MM.1S (cell line): ENCODE measurements around the gene FCAR.
"Not testable (repeated sequence)": the region's sequence is repeated elsewhere in the genome, so short reads cannot be mapped to it uniquely, and the experiment has no call there.

ENCODE experiments used
- DNase-seq: peaks from one replicate; pipeline ENCODE4 v3.0.0-alpha.2; 2015
- H2AFZ ChIP-seq: fragments of 300-600 bp; sonication (generic); 2 replicates; pipeline ENCODE4 v1.6.0; 2016; ENCODE audit warnings: antibody characterized with exemption, low read length
- H3F3A ChIP-seq: fragments of 300-600 bp; sonication (generic); 2 replicates; pipeline ENCODE4 v1.6.1; 2016; ENCODE audit warnings: mild to moderate bottlenecking, antibody characterized with exemption, low read length, moderate library complexity, mixed read lengths; ENCODE audit not compliant: insufficient read depth
- H3K27ac ChIP-seq: fragments of 300-600 bp; sonication (generic); 2 replicates; pipeline ENCODE4 v1.5.1; 2016; ENCODE audit warnings: mild to moderate bottlenecking, low read length
- H3K27me3 ChIP-seq: fragments of 300-600 bp; sonication (generic); replicated peaks from 2 replicates; pipeline ENCODE4 v1.6.0; 2016; ENCODE audit warnings: low read length; ENCODE audit not compliant: insufficient read depth
- H3K36me3 ChIP-seq: fragments of 300-600 bp; sonication (generic); replicated peaks from 2 replicates; pipeline ENCODE4 v1.6.1; 2016; ENCODE audit warnings: mild to moderate bottlenecking, low read length, mixed read lengths; ENCODE audit not compliant: insufficient read depth
- H3K4me1 ChIP-seq: fragments of 300-600 bp; sonication (generic); 2 replicates; pipeline ENCODE4 v1.6.1; 2016; ENCODE audit warnings: low read length, mixed read lengths
- H3K4me2 ChIP-seq: fragments of 300-600 bp; sonication (generic); 2 replicates; pipeline ENCODE4 v1.6.0; 2016; ENCODE audit warnings: low read depth, low read length
- H3K4me3 ChIP-seq: fragments of 300-600 bp; sonication (generic); 2 replicates; pipeline ENCODE4 v1.5.1; 2016; ENCODE audit warnings: low read length, mixed read lengths
- H3K79me2 ChIP-seq: fragments of 300-600 bp; sonication (generic); 2 replicates; pipeline ENCODE4 v1.6.1; 2016; ENCODE audit warnings: mixed run types, low read length, mixed read lengths
- H3K9ac ChIP-seq: fragments of 300-600 bp; sonication (generic); 2 replicates; pipeline ENCODE4 v1.6.1; 2016; ENCODE audit warnings: low read length, mixed read lengths
- H3K9me2 ChIP-seq: fragments of 300-600 bp; sonication (generic); replicated peaks from 2 replicates; pipeline ENCODE4 v1.6.1; 2016; ENCODE audit warnings: mild to moderate bottlenecking, low read length, mixed read lengths; ENCODE audit not compliant: insufficient read depth
- H3K9me3 ChIP-seq: fragments of 300-600 bp; sonication (generic); replicated peaks from 2 replicates; pipeline ENCODE4 v1.6.1; 2016; ENCODE audit warnings: mild to moderate bottlenecking, low read length, mixed read lengths; ENCODE audit not compliant: insufficient read depth
- H4K20me1 ChIP-seq: fragments of 300-600 bp; sonication (generic); 2 replicates; pipeline ENCODE4 v1.6.1; 2016; ENCODE audit warnings: mild to moderate bottlenecking, low read length, moderate library complexity, mixed read lengths; ENCODE audit not compliant: insufficient read depth
- EZH2 ChIP-seq: fragments of 300-600 bp; sonication (generic); optimal IDR thresholded peaks from 2 replicates; pipeline ENCODE3; 2017; ENCODE audit warnings: low read depth, mild to moderate bottlenecking, antibody characterized with exemption, low read length, mixed read lengths
- EZH2phosphoT487 ChIP-seq: fragments of 300-600 bp; sonication (generic); IDR thresholded peaks from 2 replicates; pipeline ENCODE4 v1.6.1; 2018; ENCODE audit warnings: antibody characterized with exemption, low read length
- TF ChIP-seq, protein P1 (sequence below): fragments of 300-600 bp; sonication (generic); IDR thresholded peaks from 2 replicates; pipeline ENCODE4 v1.5.1; 2016; ENCODE audit warnings: antibody characterized with exemption, low read length, mixed read lengths

FCAR gene

DNA sequence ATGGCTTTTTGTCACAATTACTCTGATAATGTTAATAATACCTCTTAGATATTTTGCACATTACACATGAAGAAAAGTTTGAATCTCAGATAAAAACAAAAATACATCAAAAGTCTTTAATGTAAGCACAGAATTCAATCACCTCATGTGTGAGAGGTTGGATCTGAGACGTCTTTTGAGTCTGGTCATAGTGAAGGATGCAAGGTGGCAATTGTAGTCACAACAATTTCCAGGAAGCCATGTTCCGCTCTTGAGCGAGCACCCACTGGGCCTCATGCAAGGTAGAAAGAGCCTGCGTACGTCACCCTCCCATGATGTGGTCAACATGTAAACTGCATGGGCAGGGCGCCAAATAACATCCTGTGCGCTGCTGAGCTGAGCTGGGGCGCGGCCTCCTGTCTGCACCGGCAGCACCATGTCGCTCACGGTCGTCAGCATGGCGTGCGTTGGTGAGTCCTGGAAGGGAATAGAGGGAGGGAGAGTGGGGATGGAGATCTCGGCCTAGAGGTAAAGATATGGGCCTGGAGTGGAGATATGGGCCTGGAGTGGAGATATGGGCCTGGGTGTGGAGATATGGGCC, 23.9 kb upstream of the FCAR start, which contains the start of gene KIR3DL2:
Gene KIR3DL2 (plus strand): TSS at position 383 of the 580 bp plus-strand sequence. CDS start 33 bp downstream, at position 416.
- not testable (repeated sequence) for H3K27ac ChIP-seq, DNase-seq, H3K79me2 ChIP-seq, H3K9ac ChIP-seq, H3K9me2 ChIP-seq, H3K4me3 ChIP-seq, H2AFZ ChIP-seq, H3K9me3 ChIP-seq, H4K20me1 ChIP-seq, H3K36me3 ChIP-seq, H3F3A ChIP-seq, H3K4me2 ChIP-seq, H3K4me1 ChIP-seq
- H3K27me3 ChIP-seq: peaks cover 46% of the 10 kb centered on the region

DNA sequence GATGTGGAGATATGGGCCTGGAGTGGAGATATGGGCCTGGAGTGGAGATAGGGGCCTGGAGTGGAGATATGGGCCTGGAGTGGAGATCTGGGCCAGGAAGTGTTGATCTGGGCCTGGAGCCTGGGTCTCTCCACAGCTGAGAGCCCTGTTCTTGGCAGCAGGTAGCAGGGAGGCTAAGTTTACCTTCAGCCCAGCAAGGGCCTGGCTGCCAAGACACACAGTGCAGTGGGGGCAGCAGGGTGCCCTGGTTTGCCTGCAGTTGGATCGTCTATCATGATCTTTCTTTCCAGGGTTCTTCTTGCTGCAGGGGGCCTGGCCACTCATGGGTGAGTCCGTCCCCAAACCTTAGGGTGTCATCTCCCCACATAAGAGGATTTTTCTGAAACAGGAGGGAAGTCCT, 23.1 kb upstream of the FCAR start:
- no peak overlapping the region for H3K27ac ChIP-seq

DNA sequence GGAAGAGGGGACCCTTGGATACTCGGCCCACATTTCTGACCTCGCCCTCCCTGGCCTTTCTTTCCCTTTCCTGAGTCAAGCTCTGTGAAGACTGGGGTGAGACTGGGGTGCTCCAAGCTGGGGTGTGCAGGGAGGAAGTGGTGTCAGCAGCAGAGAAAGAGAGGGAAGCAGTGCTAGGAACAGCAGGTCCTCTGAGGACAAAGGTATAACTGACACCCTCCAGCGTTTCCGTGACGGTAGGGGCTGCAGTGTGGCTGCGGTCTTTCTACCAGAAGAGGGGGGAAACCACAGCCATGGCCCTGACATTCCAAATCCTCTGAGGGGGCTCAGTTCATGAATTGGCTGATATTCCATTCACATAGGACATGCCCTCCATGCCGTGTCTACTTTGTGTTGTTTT, 22.7 kb upstream of the FCAR start:
- Histone ChIP-seq H3K27ac (no peak overlapping the region), H3K79me2 (no peaks in the 10 kb centered on the region), H3K36me3 (no peaks in the 10 kb centered on the region), H3K4me1 (no peaks in the 10 kb centered on the region), H3K9me2 (no peaks in the 10 kb centered on the region), H3F3A (no peaks in the 10 kb centered on the region), H3K4me3 (no peak overlapping the region), H4K20me1 (no peaks in the 10 kb centered on the region), H3K9me3 (no peaks in the 10 kb centered on the region), H3K4me2 (no peak overlapping the region), H3K9ac (no peak overlapping the region), H3K27me3 (peaks cover 45% of the 10 kb centered on the region), H2AFZ (no peak overlapping the region)
- no peak for DNase-seq
- TF ChIP-seq, protein P1, sequence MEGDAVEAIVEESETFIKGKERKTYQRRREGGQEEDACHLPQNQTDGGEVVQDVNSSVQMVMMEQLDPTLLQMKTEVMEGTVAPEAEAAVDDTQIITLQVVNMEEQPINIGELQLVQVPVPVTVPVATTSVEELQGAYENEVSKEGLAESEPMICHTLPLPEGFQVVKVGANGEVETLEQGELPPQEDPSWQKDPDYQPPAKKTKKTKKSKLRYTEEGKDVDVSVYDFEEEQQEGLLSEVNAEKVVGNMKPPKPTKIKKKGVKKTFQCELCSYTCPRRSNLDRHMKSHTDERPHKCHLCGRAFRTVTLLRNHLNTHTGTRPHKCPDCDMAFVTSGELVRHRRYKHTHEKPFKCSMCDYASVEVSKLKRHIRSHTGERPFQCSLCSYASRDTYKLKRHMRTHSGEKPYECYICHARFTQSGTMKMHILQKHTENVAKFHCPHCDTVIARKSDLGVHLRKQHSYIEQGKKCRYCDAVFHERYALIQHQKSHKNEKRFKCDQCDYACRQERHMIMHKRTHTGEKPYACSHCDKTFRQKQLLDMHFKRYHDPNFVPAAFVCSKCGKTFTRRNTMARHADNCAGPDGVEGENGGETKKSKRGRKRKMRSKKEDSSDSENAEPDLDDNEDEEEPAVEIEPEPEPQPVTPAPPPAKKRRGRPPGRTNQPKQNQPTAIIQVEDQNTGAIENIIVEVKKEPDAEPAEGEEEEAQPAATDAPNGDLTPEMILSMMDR: no peak
- TF ChIP-seq EZH2phosphoT487: no peak
- TF ChIP-seq EZH2: no peak

More for the DNA sequence above, 23.1 kb upstream of the FCAR start:
- Histone ChIP-seq H3K4me1 (no peaks in the 10 kb centered on the region), H3K9me3 (no peaks in the 10 kb centered on the region), H4K20me1 (no peaks in the 10 kb centered on the region), H3K36me3 (no peaks in the 10 kb centered on the region), H2AFZ (no peak overlapping the region), H3K9me2 (no peaks in the 10 kb centered on the region), H3K4me2 (no peak overlapping the region), H3K79me2 (no peaks in the 10 kb centered on the region), H3F3A (no peaks in the 10 kb centered on the region), H3K4me3 (no peak overlapping the region), H3K27me3 (peaks cover 45% of the 10 kb centered on the region), H3K9ac (no peak overlapping the region)
- TF ChIP-seq EZH2 (no peak), EZH2phosphoT487 (no peak)
- TF ChIP-seq, protein P1: no peak
- no peak for DNase-seq

DNA sequence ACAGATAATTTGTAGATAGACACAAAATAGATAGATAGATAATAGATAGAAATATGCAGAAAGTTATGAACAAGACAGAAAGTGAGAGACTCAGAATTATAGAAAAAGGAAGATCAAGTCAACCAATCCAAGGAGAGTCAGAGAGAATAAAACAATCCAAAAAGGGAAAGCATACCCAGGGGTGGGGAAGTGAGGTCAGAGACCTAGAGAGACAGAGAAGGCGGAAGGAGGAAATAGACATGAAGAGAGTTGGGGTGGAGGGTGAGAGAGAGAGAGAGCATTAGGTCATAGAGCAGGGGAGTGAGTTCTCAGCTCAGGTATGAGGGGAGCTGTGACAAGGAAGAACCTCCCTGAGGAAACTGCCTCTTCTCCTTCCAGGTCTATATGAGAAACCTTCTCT, 18.8 kb upstream of the FCAR start:
- DNase-seq: not testable (repeated sequence)
- H3K27me3 ChIP-seq: peaks cover 35% of the 10 kb centered on the region

DNA sequence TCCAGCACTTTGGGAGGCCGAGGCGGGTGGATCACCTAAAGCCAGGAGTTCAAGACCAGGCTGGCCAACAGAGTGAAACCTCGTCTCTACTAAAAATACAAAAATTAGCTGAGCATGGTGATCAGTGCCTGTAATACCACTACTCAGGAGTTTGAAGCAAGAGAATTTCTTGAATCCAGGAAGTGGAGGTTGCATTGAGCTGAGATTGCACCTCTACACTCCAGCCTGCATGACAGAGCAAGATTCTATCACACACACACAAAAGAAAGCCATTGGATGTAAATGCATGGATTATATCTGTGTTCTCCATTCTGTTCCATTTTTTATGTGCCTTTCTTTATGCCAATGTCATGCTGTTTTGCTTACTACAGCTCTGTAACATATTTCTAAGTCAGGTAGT, 15.6 kb upstream of the FCAR start:
- H3K9me3 ChIP-seq, H3K4me3 ChIP-seq, H3K79me2 ChIP-seq, DNase-seq, H4K20me1 ChIP-seq, H3K27ac ChIP-seq, H3K4me1 ChIP-seq, H3F3A ChIP-seq, H3K9ac ChIP-seq, H3K4me2 ChIP-seq, H2AFZ ChIP-seq, H3K9me2 ChIP-seq, H3K36me3 ChIP-seq: not testable (repeated sequence)
- peaks cover 28% of the 10 kb centered on the region for H3K27me3 ChIP-seq

More for the DNA sequence above, 18.8 kb upstream of the FCAR start:
- not testable (repeated sequence) for H2AFZ ChIP-seq, H3K9me3 ChIP-seq, H3K9ac ChIP-seq, H3F3A ChIP-seq, H4K20me1 ChIP-seq, H3K4me3 ChIP-seq, H3K9me2 ChIP-seq, H3K4me2 ChIP-seq, H3K4me1 ChIP-seq, H3K79me2 ChIP-seq, H3K36me3 ChIP-seq, H3K27ac ChIP-seq

DNA sequence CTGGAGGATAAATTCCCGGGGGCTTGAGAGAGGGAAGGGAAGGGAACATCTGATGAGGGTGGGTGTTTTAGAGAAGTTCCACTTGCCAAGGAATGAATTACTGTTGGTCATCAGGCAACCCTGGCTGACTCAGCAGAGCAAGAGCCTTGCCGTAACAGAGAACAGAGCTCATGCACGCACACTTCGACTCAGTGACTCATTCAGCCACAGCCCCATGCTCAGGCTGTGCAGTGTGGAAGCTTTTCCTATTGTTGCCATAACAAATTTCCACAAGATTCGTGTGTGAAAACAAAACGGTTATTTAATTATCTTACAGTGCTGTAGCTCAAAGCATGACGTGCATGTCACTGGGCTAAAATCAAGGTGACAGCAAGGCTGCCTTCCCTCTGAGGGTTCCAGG, 14.6 kb upstream of the FCAR start:
- not testable (repeated sequence) for H3K4me2 ChIP-seq, H3K4me3 ChIP-seq, H3K4me1 ChIP-seq, H3K9ac ChIP-seq, H3K27ac ChIP-seq, H3K9me3 ChIP-seq, H3K36me3 ChIP-seq, H4K20me1 ChIP-seq, H3K79me2 ChIP-seq, H2AFZ ChIP-seq, DNase-seq, H3K9me2 ChIP-seq, H3F3A ChIP-seq
- H3K27me3 ChIP-seq: peaks cover 28% of the 10 kb centered on the region
